Measurements from ENCODE around the gene CNOT3. TPM values are rescaled to one million over a fixed set of nuclear protein-coding genes. Genes with fewer than 3 reads are reported as not detected.

CNOT3 gene
- total and polyA plus RNA-seq, 2 of the 13 experiments (the other 11 are each of a cell fraction or from before 2014, with no cell fraction given): 4.3 to 5.8 TPM

- TF ChIP-seq HOXD1 (CRISPR knock-in tag; IDR thresholded peaks at IDR 0.05) (no peak), ZNF331 (CRISPR knock-in tag; IDR thresholded peaks at IDR 0.05) (no peak), TFDP1 (CRISPR knock-in tag; IDR thresholded peaks at IDR 0.05; ENCODE audit: borderline replicate concordance) (peak; percentile 63; the same call in 1 of the 2 replicates), ZNF430 (CRISPR knock-in tag; IDR thresholded peaks at IDR 0.05) (0 out of 2 replicates have a peak, but pooled peaks have one; percentile 50), HCFC1 (IDR thresholded peaks at IDR 0.05; ENCODE audit: low read depth, low read length) (0 out of 2 replicates have a peak, but pooled peaks have one; percentile 23), ZNF33B (CRISPR knock-in tag; IDR thresholded peaks at IDR 0.05) (no peak), ZNF549 (CRISPR knock-in tag; IDR thresholded peaks at IDR 0.05) (no peak), FOXM1 (CRISPR knock-in tag; IDR thresholded peaks at IDR 0.05) (no peak), ZKSCAN1 (IDR thresholded peaks at IDR 0.05; ENCODE audit: low read length) (no peak), ZSCAN12 (CRISPR knock-in tag; IDR thresholded peaks at IDR 0.05) (no peak), TAF1 (CRISPR knock-in tag; IDR thresholded peaks at IDR 0.05) (peak; percentile 57; the same call in 1 of the 2 replicates), E2F1 (CRISPR knock-in tag; IDR thresholded peaks at IDR 0.05) (no peak), HOXA3 (CRISPR knock-in tag; IDR thresholded peaks at IDR 0.05) (peak; percentile 61), TAF15 (IDR thresholded peaks at IDR 0.05; ENCODE audit: low read depth, low read length, poor library complexity, severe bottlenecking) (no peak), MAX (IDR thresholded peaks at IDR 0.05) (peak; percentile 68), ZNF704 (CRISPR knock-in tag; IDR thresholded peaks at IDR 0.05; ENCODE audit: borderline replicate concordance) (no peak), HOXA7 (CRISPR knock-in tag; IDR thresholded peaks at IDR 0.05) (no peak), AHR (CRISPR knock-in tag; IDR thresholded peaks at IDR 0.05) (no peak), XRCC5 (optimal IDR thresholded peaks at IDR 0.05; ENCODE audit: low read length) (peak; percentile 77), ZNF143 (CRISPR knock-in tag; IDR thresholded peaks at IDR 0.05) (no peak), ATAD3A (CRISPR knock-in tag; IDR thresholded peaks at IDR 0.05) (no peak), PHF20 (CRISPR knock-in tag; IDR thresholded peaks at IDR 0.05) (no peak), CBFB (CRISPR knock-in tag; IDR thresholded peaks at IDR 0.05) (no peak), ZNF12 (CRISPR knock-in tag; IDR thresholded peaks at IDR 0.05) (no peak), GTF3A (CRISPR knock-in tag; conservative IDR thresholded peaks at IDR 0.05) (peak; percentile 86; the same call in 1 of the 2 replicates), NR2F1 (CRISPR knock-in tag; IDR thresholded peaks at IDR 0.05) (no peak), ZNF569 (CRISPR knock-in tag; IDR thresholded peaks at IDR 0.05; ENCODE audit: borderline replicate concordance) (no peak), SRSF9 (IDR thresholded peaks at IDR 0.05; ENCODE audit: borderline replicate concordance, insufficient read depth, low read depth, low read length, poor library complexity, severe bottlenecking) (no peak), TGIF2 (CRISPR knock-in tag; IDR thresholded peaks at IDR 0.05) (no peak), CENPX (CRISPR knock-in tag; IDR thresholded peaks at IDR 0.05) (no peak), FOXK2 (IDR thresholded peaks at IDR 0.05) (no peak), STAT5B (CRISPR knock-in tag; IDR thresholded peaks at IDR 0.05) (no peak)
These were observed 51.7 kb downstream of the CNOT3 start, which contains the start of gene MBOAT7 (continued) for GRCh38 chr19:54189145-54189734.

Data from HepG2 (cell line).